PC-9 (cell line): ENCODE data around the gene SPTSSB. TPM values are rescaled to one million over a fixed set of nuclear protein-coding genes. Genes with fewer than 3 reads are reported as not detected.
A peak's percentile ranks its signal among the peaks of the same experiment; 100 is the strongest.

Experiments used
- BruUV-seq: library from RNA; stranded (reverse); fragments of 400-500 nt; replicated peaks from 2 replicates; lab custom pipeline; 2021; lab: Mats Ljungman, UMichigan
- CTCF ChIA-PET: fragments of 300-600 bp; sonication (Branson Sonifier 250); formaldehyde crosslinking; loops from one replicate; lab custom pipeline; 2022; ENCODE audit warnings: antibody characterized with exemption; lab: Charles Lee
- POLR2A ChIA-PET: fragments of 300-600 bp; sonication (Branson Sonifier 250); formaldehyde crosslinking; loops from one replicate; lab custom pipeline; 2022; ENCODE audit warnings: antibody characterized with exemption; ENCODE audit not compliant: unreplicated experiment; lab: Charles Lee
- DNase-seq, 2 experiments: peaks; one replicate each; pipeline versions ENCODE4 v3.0.0 to v3.0.0-alpha.2; 2015 to 2022; ENCODE audit warnings: mixed read lengths in 1 of 2
- H2AFZ ChIP-seq: fragments of 200-600 bp; sonication (generic); 2 replicates; pipeline ENCODE4 v1.8.1; 2017; ENCODE audit warnings: antibody characterized with exemption
- H3F3A ChIP-seq: fragments of 200-600 bp; sonication (generic); 2 replicates; pipeline ENCODE4 v1.8.1; 2017; ENCODE audit warnings: antibody characterized with exemption, mild to moderate bottlenecking, low read depth; ENCODE audit not compliant: insufficient read depth
- H3K27ac ChIP-seq: fragments of 200-600 bp; sonication (generic); 2 replicates; pipeline ENCODE4 v1.6.1; 2016; ENCODE audit warnings: mixed run types
- H3K27me3 ChIP-seq: fragments of 200-600 bp; sonication (generic); 2 replicates; pipeline ENCODE4 v1.6.1; 2016; ENCODE audit warnings: low read depth, mixed run types; ENCODE audit not compliant: insufficient read depth
- H3K36me3 ChIP-seq: fragments of 200-600 bp; sonication (generic); 2 replicates; pipeline ENCODE4 v1.6.1; 2016; ENCODE audit warnings: low read depth, mixed run types
- H3K4me1 ChIP-seq: fragments of 200-600 bp; sonication (generic); replicated peaks from 2 replicates; pipeline ENCODE4 v1.6.1; 2016; ENCODE audit warnings: mixed run types; ENCODE audit not compliant: insufficient read depth
- H3K4me2 ChIP-seq: fragments of 200-600 bp; sonication (generic); 2 replicates; pipeline ENCODE4 v1.6.1; 2017; ENCODE audit warnings: mixed run types
- H3K4me3 ChIP-seq: fragments of 200-600 bp; sonication (generic); 2 replicates; pipeline ENCODE4 v1.6.1; 2016; ENCODE audit warnings: mixed run types
- H3K79me2 ChIP-seq: fragments of 200-600 bp; sonication (generic); 2 replicates; pipeline ENCODE4 v1.6.1; 2017; ENCODE audit warnings: low read depth, mixed run types
- H3K9me2 ChIP-seq: fragments of 200-600 bp; sonication (generic); 2 replicates; pipeline ENCODE4 v1.8.1; 2017; ENCODE audit warnings: mild to moderate bottlenecking; ENCODE audit not compliant: insufficient read depth
- H3K9me3 ChIP-seq: fragments of 200-600 bp; sonication (generic); 2 replicates; pipeline ENCODE4 v1.8.1; 2016; ENCODE audit warnings: low read depth; ENCODE audit not compliant: insufficient read depth
- H4K20me1 ChIP-seq: fragments of 200-600 bp; sonication (generic); 2 replicates; pipeline ENCODE4 v1.8.1; 2017; ENCODE audit not compliant: insufficient read depth
- EZH2 ChIP-seq: fragments of 200-600 bp; sonication (generic); IDR thresholded peaks from 2 replicates; pipeline ENCODE4 v1.8.0; 2017; ENCODE audit warnings: antibody characterized with exemption, low read depth
- intact Hi-C: fragments of 100-400 bp; cut with micrococcal nuclease; formaldehyde crosslinking; loops from one replicate; pipeline ENCODE4 v1.10.0; 2022; ENCODE audit not compliant: unreplicated experiment
- total RNA-seq: library from RNA; stranded (reverse); gene quantifications from 2 replicates; pipeline ENCODE4 v1.2.3, GENCODE V29; 2021
- TF ChIP-seq, protein P1 (sequence below): fragments of 200-600 bp; sonication (generic); conservative IDR thresholded peaks from 2 replicates; pipeline ENCODE4 v1.6.1; 2017; ENCODE audit warnings: mixed run types, antibody characterized with exemption, mild to moderate bottlenecking, moderate library complexity

SPTSSB gene
- total RNA-seq, 1 experiment from 2014 or later, result 4.0 TPM

DNA sequence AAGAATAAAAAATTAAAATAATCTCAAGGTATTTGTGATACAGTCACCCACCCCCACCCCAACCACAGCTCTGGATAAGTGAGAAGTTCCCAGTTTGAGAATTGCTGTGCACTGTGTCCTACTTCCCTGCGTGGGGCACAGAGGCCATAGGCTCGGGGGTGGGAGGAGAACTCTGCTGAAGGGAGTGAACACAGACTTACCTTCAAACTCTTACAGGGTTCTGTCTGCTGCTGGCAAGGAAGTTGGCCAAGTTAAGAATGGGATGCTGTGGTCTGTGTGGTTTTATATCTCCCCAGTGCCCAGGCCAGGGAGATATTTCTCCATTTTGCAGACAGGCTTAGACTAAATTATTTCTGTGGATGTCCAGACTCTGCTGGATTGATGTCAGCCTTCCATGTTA, 37.6 kb downstream of the SPTSSB start:
- no peak overlapping the region for H3K4me3 ChIP-seq
- BruUV-seq, result no TSS peak
- ChIA-PET CTCF (no interaction called here), POLR2A (no interaction called here)
- H3K4me2 ChIP-seq, result no peak overlapping the region
- no peaks in the 10 kb centered on the region for H3K36me3 ChIP-seq
- H3K9me3 ChIP-seq, result no peaks in the 10 kb centered on the region
- no peaks in the 10 kb centered on the region for H3K79me2 ChIP-seq
- H3K27me3 ChIP-seq, result no peaks in the 10 kb centered on the region
- no peak for DNase-seq
- peaks cover 9% of the 10 kb centered on the region for H3K4me1 ChIP-seq
- no peak overlapping the region for H2AFZ ChIP-seq
- intact Hi-C loops, result no loop called here
- TF ChIP-seq, protein P1, sequence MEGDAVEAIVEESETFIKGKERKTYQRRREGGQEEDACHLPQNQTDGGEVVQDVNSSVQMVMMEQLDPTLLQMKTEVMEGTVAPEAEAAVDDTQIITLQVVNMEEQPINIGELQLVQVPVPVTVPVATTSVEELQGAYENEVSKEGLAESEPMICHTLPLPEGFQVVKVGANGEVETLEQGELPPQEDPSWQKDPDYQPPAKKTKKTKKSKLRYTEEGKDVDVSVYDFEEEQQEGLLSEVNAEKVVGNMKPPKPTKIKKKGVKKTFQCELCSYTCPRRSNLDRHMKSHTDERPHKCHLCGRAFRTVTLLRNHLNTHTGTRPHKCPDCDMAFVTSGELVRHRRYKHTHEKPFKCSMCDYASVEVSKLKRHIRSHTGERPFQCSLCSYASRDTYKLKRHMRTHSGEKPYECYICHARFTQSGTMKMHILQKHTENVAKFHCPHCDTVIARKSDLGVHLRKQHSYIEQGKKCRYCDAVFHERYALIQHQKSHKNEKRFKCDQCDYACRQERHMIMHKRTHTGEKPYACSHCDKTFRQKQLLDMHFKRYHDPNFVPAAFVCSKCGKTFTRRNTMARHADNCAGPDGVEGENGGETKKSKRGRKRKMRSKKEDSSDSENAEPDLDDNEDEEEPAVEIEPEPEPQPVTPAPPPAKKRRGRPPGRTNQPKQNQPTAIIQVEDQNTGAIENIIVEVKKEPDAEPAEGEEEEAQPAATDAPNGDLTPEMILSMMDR, result no peak
- TF ChIP-seq EZH2, result no peak
- H3F3A ChIP-seq, result peaks cover 4% of the 10 kb centered on the region; the same call in 1 of the 2 replicates
- H4K20me1 ChIP-seq, result no peaks in the 10 kb centered on the region
- H3K9me2 ChIP-seq, result 0 out of 2 replicates have a peak, but pooled peaks cover 3% of the 10 kb centered on the region
- no peak overlapping the region for H3K27ac ChIP-seq

DNA sequence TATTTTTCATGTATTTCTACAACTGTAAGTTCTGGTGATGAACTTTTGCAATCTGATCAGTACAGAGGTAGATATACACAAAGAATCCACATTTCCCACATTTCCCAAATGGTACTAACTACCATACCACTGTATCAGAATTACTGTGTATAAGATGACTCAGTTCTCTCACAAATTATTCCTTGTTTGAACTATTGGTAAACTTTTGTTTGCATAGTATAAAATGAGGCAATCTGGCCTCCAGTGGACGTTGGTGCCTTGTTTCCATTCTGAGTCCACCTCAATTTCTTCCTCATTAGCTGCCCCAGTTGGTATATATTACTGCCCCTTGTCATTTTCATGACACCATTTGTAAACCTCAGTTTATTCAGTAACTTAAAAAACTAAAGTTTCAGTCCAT, 38.5 kb downstream of the SPTSSB start:
- Histone ChIP-seq H4K20me1 (no peaks in the 10 kb centered on the region), H3K27ac (no peak overlapping the region; the same call in 1 of the 2 replicates), H3K4me2 (no peak overlapping the region), H3F3A (peaks cover 4% of the 10 kb centered on the region; the same call in 1 of the 2 replicates), H3K9me3 (no peaks in the 10 kb centered on the region), H3K4me3 (no peak overlapping the region), H2AFZ (no peak overlapping the region), H3K27me3 (no peaks in the 10 kb centered on the region), H3K36me3 (no peaks in the 10 kb centered on the region), H3K9me2 (no peaks in the 10 kb centered on the region), H3K79me2 (no peaks in the 10 kb centered on the region), H3K4me1 (peaks cover 9% of the 10 kb centered on the region)
- DNase-seq, result peak in 1 of 2 experiments; percentile 70
- TF ChIP-seq, protein P1, result no peak
- TF ChIP-seq EZH2, result no peak
- no TSS peak for BruUV-seq
- ChIA-PET POLR2A (no interaction called here), CTCF (no interaction called here)
- intact Hi-C loops, result no loop called here

DNA sequence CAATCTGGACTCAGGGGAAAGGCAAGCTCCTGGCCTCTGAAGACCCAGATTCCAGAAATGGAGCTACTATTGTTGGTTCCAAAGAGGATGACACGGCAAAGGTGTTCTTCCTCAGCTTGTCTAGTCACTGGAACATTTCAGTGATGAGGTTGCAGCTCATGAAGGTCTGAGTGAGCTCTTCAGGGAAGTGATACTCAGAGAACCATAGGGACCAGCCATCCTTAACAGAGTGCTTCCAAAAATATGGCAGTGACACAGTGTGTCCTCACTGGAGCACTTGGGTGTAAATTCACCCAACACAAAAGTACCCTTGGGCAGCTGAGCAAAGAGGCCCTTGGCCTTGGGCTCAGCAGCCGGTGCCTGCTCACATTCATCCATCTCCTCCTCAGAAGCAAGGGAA, 46.3 kb downstream of the SPTSSB start:
- H3K79me2 ChIP-seq, result no peaks in the 10 kb centered on the region
- DNase-seq, result no peak
- no peaks in the 10 kb centered on the region for H3K27me3 ChIP-seq
- no peaks in the 10 kb centered on the region for H4K20me1 ChIP-seq
- H3K9me2 ChIP-seq, result no peaks in the 10 kb centered on the region
- no peak overlapping the region for H3K4me2 ChIP-seq
- no peak overlapping the region for H3K27ac ChIP-seq
- ChIA-PET CTCF (interaction anchor here (0.6 kb wide), 1 partner anchor 10 kb away, joined by 3 read pairs; no protein-coding TSS in a partner anchor), POLR2A (no interaction called here)
- H3F3A ChIP-seq, result no peaks in the 10 kb centered on the region
- H3K36me3 ChIP-seq, result no peaks in the 10 kb centered on the region
- TF ChIP-seq, protein P1, result no peak
- TF ChIP-seq EZH2, result no peak
- intact Hi-C loops, result no loop called here
- BruUV-seq, result no TSS peak
- no peak overlapping the region for H2AFZ ChIP-seq
- no peaks in the 10 kb centered on the region; the same call in 1 of the 2 replicates for H3K9me3 ChIP-seq
- H3K4me3 ChIP-seq, result no peak overlapping the region
- H3K4me1 ChIP-seq, result peaks cover 5% of the 10 kb centered on the region
